ENCODE results near the gene VIL1. TPM values are rescaled to one million over a fixed set of nuclear protein-coding genes. Genes with fewer than 3 reads are reported as not detected.

The VIL1 gene
- total and polyA plus RNA-seq, 2 of the 13 experiments (the other 11 are each of a cell fraction or from before 2014, with no cell fraction given) = 287 to 301 TPM

DNA sequence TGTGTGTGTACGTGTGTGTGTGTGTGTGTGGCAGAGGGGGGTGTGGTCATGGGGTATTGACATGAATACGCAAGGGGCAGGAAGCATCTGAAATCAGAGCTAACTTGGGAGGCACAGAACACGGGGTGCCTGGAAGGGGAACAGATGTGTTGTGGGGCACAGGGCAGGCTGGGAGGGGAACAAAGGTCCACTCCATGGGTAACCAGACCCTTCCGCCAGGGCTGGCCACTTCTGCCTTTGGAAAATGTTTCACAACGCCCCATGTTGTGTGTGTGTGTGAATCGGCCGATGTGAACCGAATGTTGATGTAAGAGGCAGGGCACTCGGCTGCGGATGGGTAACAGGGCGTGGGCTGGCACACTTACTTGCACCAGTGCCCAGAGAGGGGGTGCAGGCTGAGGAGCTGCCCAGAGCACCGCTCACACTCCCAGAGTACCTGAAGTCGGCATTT is 37.0 kb upstream of the VIL1 start, which contains the start of gene SLC11A1 (continued):
- TF ChIP-seq, protein P1, sequence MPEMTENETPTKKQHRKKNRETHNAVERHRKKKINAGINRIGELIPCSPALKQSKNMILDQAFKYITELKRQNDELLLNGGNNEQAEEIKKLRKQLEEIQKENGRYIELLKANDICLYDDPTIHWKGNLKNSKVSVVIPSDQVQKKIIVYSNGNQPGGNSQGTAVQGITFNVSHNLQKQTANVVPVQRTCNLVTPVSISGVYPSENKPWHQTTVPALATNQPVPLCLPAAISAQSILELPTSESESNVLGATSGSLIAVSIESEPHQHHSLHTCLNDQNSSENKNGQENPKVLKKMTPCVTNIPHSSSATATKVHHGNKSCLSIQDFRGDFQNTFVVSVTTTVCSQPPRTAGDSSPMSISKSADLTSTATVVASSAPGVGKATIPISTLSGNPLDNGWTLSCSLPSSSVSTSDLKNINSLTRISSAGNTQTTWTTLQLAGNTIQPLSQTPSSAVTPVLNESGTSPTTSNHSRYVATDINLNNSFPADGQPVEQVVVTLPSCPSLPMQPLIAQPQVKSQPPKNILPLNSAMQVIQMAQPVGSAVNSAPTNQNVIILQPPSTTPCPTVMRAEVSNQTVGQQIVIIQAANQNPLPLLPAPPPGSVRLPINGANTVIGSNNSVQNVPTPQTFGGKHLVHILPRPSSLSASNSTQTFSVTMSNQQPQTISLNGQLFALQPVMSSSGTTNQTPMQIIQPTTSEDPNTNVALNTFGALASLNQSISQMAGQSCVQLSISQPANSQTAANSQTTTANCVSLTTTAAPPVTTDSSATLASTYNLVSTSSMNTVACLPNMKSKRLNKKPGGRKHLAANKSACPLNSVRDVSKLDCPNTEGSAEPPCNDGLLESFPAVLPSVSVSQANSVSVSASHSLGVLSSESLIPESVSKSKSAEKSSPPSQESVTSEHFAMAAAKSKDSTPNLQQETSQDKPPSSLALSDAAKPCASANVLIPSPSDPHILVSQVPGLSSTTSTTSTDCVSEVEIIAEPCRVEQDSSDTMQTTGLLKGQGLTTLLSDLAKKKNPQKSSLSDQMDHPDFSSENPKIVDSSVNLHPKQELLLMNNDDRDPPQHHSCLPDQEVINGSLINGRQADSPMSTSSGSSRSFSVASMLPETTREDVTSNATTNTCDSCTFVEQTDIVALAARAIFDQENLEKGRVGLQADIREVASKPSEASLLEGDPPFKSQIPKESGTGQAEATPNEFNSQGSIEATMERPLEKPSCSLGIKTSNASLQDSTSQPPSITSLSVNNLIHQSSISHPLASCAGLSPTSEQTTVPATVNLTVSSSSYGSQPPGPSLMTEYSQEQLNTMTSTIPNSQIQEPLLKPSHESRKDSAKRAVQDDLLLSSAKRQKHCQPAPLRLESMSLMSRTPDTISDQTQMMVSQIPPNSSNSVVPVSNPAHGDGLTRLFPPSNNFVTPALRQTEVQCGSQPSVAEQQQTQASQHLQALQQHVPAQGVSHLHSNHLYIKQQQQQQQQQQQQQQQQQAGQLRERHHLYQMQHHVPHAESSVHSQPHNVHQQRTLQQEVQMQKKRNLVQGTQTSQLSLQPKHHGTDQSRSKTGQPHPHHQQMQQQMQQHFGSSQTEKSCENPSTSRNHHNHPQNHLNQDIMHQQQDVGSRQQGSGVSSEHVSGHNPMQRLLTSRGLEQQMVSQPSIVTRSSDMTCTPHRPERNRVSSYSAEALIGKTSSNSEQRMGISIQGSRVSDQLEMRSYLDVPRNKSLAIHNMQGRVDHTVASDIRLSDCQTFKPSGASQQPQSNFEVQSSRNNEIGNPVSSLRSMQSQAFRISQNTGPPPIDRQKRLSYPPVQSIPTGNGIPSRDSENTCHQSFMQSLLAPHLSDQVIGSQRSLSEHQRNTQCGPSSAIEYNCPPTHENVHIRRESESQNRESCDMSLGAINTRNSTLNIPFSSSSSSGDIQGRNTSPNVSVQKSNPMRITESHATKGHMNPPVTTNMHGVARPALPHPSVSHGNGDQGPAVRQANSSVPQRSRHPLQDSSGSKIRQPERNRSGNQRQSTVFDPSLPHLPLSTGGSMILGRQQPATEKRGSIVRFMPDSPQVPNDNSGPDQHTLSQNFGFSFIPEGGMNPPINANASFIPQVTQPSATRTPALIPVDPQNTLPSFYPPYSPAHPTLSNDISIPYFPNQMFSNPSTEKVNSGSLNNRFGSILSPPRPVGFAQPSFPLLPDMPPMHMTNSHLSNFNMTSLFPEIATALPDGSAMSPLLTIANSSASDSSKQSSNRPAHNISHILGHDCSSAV (CRISPR knock-in tag; IDR thresholded peaks at IDR 0.05; ENCODE audit: borderline replicate concordance) = no peak
- TF ChIP-seq, protein P2, sequence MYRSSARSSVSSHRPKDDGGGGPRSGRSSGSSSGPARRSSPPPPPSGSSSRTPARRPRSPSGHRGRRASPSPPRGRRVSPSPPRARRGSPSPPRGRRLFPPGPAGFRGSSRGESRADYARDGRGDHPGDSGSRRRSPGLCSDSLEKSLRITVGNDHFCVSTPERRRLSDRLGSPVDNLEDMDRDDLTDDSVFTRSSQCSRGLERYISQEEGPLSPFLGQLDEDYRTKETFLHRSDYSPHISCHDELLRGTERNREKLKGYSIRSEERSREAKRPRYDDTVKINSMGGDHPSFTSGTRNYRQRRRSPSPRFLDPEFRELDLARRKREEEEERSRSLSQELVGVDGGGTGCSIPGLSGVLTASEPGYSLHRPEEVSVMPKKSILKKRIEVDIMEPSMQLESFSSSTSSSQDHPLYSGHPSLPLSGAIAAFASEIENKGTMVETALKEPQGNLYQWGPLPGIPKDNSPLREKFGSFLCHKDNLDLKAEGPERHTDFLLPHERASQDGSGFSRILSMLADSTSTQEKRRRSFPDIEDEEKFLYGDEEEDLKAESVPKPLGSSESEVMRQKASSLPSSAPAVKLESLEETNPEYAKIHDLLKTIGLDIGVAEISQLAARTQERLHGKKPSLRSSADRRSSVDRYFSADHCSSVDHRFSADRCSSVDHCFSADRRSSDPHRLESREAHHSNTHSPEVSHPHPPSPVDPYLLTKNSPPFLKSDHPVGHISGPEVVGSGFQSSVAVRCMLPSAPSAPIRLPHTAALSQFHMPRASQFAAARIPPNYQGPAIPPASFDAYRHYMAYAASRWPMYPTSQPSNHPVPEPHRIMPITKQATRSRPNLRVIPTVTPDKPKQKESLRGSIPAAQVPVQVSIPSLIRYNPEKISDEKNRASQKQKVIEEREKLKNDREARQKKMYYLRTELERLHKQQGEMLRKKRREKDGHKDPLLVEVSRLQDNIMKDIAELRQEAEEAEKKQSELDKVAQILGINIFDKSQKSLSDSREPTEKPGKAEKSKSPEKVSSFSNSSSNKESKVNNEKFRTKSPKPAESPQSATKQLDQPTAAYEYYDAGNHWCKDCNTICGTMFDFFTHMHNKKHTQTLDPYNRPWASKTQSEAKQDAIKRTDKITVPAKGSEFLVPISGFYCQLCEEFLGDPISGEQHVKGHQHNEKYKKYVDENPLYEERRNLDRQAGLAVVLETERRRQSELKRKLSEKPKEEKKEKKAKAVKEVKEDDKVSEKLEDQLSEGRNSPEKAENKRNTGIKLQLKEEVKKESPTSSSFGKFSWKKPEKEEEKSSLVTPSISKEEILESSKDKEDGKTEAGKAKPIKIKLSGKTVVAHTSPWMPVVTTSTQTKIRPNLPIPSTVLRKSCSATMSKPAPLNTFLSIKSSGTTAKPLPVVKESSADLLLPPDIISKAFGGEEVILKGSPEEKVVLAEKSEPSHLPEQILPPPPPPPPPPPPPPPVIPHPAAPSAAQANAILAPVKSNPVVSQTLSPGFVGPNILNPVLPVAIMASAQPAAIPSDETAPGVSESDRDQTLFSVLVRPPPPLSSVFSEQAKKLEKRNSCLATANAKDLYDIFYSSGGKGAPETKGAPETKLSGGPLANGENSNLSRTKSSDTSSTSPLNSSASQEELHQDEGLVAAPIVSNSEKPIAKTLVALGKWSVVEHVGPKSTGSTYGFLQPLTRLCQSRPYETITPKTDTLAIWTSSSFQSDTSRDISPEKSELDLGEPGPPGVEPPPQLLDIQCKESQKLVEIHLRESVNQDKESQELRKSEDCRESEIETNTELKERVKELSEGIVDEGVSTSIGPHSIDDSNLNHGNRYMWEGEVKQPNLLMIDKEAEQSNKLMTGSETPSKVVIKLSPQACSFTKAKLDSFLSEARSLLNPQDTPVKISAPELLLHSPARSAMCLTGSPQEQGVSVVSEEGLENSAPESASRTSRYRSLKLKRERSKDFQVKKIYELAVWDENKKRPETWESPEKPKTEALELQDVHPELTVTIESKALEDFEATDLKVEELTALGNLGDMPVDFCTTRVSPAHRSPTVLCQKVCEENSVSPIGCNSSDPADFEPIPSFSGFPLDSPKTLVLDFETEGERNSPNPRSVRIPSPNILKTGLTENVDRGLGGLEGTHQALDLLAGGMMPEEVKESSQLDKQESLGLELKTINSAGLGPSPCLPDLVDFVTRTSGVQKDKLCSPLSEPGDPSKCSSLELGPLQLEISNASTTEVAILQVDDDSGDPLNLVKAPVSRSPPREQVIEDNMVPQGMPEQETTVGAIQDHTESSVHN (CRISPR knock-in tag; IDR thresholded peaks at IDR 0.05) = no peak
- no peak for TF ChIP-seq SUZ12 (IDR thresholded peaks at IDR 0.05; ENCODE audit: low read depth, low read length)
- TF ChIP-seq, protein P3, sequence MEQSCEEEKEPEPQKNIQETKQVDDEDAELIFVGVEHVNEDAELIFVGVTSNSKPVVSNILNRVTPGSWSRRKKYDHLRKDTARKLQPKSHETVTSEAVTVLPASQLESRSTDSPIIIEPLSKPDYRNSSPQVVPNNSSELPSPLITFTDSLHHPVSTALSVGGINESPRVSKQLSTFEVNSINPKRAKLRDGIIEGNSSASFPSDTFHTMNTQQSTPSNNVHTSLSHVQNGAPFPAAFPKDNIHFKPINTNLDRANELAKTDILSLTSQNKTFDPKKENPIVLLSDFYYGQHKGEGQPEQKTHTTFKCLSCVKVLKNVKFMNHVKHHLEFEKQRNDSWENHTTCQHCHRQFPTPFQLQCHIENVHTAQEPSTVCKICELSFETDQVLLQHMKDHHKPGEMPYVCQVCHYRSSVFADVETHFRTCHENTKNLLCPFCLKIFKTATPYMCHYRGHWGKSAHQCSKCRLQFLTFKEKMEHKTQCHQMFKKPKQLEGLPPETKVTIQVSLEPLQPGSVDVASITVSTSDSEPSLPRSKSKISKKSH (CRISPR knock-in tag; IDR thresholded peaks at IDR 0.05; ENCODE audit: borderline replicate concordance) = no peak
- TF ChIP-seq ELF1 (CRISPR knock-in tag; IDR thresholded peaks at IDR 0.05) = no peak
- TF ChIP-seq, protein P4, sequence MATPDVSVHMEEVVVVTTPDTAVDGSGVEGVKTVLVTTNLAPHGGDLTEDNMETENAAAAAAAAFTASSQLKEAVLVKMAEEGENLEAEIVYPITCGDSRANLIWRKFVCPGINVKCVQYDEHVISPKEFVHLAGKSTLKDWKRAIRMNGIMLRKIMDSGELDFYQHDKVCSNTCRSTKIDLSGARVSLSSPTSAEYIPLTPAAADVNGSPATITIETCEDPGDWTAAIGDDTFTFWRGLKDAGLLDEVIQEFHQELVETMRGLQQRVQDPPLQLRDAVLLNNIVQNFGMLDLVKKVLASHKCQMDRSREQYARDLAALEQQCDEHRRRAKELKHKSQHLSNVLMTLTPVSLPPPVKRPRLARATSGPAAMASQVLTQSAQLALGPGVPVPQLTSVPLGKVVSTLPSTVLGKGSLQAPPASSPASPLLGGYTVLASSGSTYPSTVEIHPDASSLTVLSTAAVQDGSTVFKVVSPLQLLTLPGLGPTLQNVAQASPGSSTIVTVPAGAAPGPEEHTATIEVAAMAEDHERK (CRISPR knock-in tag; IDR thresholded peaks at IDR 0.05; ENCODE audit: low read depth) = no peak
- TF ChIP-seq ZNF674 (CRISPR knock-in tag; IDR thresholded peaks at IDR 0.05; ENCODE audit: low read depth) = no peak
- TF ChIP-seq ZNF350 (CRISPR knock-in tag; IDR thresholded peaks at IDR 0.05; ENCODE audit: borderline replicate concordance, low read depth) = no peak
- TF ChIP-seq ZNF333 (CRISPR knock-in tag; IDR thresholded peaks at IDR 0.05; ENCODE audit: borderline replicate concordance) = no peak

Data from HepG2 (cell line).